Measurements from ENCODE around the gene FASN.

Gene FASN

GRCh38 chr17:82105882-82106687, 8.0 kb upstream of the FASN start:
- Histone ChIP-seq H3K4me1 (ENCODE audit: control insufficient read depth, insufficient read depth, low read length) (peaks cover 6% of the 10 kb centered on the region), H3K36me3 (ENCODE audit: control insufficient read depth, insufficient read depth, low read length) (no peaks in the 10 kb centered on the region), H3K9ac (ENCODE audit: low read depth, low read length) (no peak overlapping the region), H3K27me3 (ENCODE audit: control insufficient read depth, insufficient read depth, low read length) (no peaks in the 10 kb centered on the region), H3K9me3 (ENCODE audit: control insufficient read depth, insufficient read depth, low read length) (no peaks in the 10 kb centered on the region), H3K4me3 (ENCODE audit: low read depth, low read length) (no peak overlapping the region)

GRCh38 chr17:82105417-82105881, 7.4 kb upstream of the FASN start:
- Histone ChIP-seq H3K4me3 (ENCODE audit: low read depth, low read length) (no peak overlapping the region), H3K36me3 (ENCODE audit: control insufficient read depth, insufficient read depth, low read length) (no peaks in the 10 kb centered on the region), H3K9me3 (ENCODE audit: control insufficient read depth, insufficient read depth, low read length) (no peaks in the 10 kb centered on the region), H3K9ac (ENCODE audit: low read depth, low read length) (peak overlapping the region; percentile 12), H3K27me3 (ENCODE audit: control insufficient read depth, insufficient read depth, low read length) (no peaks in the 10 kb centered on the region), H3K4me1 (ENCODE audit: control insufficient read depth, insufficient read depth, low read length) (peaks cover 6% of the 10 kb centered on the region)

GRCh38 chr17:82104797-82105416, 6.9 kb upstream of the FASN start:
- Histone ChIP-seq H3K9me3 (ENCODE audit: control insufficient read depth, insufficient read depth, low read length) (no peaks in the 10 kb centered on the region), H3K27me3 (ENCODE audit: control insufficient read depth, insufficient read depth, low read length) (no peaks in the 10 kb centered on the region), H3K4me3 (ENCODE audit: low read depth, low read length) (no peak overlapping the region), H3K36me3 (ENCODE audit: control insufficient read depth, insufficient read depth, low read length) (no peaks in the 10 kb centered on the region), H3K4me1 (ENCODE audit: control insufficient read depth, insufficient read depth, low read length) (peaks cover 6% of the 10 kb centered on the region), H3K9ac (ENCODE audit: low read depth, low read length) (peak overlapping the region; percentile 12)

- Histone ChIP-seq H3K4me3 (ENCODE audit: low read depth, low read length) (no peak overlapping the region), H3K9ac (ENCODE audit: low read depth, low read length) (peak overlapping the region; percentile 65)
Measured at GRCh38 chr17:82103553-82104451, 5.8 kb upstream of the FASN start.

GRCh38 chr17:82101767-82102679, 4.0 kb upstream of the FASN start:
- no peaks in the 10 kb centered on the region for H3K36me3 ChIP-seq (ENCODE audit: control insufficient read depth, insufficient read depth, low read length)
- no peaks in the 10 kb centered on the region for H3K27me3 ChIP-seq (ENCODE audit: control insufficient read depth, insufficient read depth, low read length)
- peaks cover 6% of the 10 kb centered on the region for H3K4me1 ChIP-seq (ENCODE audit: control insufficient read depth, insufficient read depth, low read length)
- peak overlapping the region; percentile 37 for H3K9ac ChIP-seq (ENCODE audit: low read depth, low read length)
- H3K4me3 ChIP-seq (ENCODE audit: low read depth, low read length) = no peak overlapping the region
- no peaks in the 10 kb centered on the region for H3K9me3 ChIP-seq (ENCODE audit: control insufficient read depth, insufficient read depth, low read length)

More at GRCh38 chr17:82103553-82104451, 5.8 kb upstream of the FASN start:
- Histone ChIP-seq H3K36me3 (ENCODE audit: control insufficient read depth, insufficient read depth, low read length) (no peaks in the 10 kb centered on the region), H3K4me1 (ENCODE audit: control insufficient read depth, insufficient read depth, low read length) (peaks cover 6% of the 10 kb centered on the region), H3K27me3 (ENCODE audit: control insufficient read depth, insufficient read depth, low read length) (no peaks in the 10 kb centered on the region), H3K9me3 (ENCODE audit: control insufficient read depth, insufficient read depth, low read length) (no peaks in the 10 kb centered on the region)

GRCh38 chr17:82101301-82101715, 3.3 kb upstream of the FASN start:
- Histone ChIP-seq H3K4me3 (ENCODE audit: low read depth, low read length) (no peak overlapping the region), H3K9ac (ENCODE audit: low read depth, low read length) (no peak overlapping the region), H3K4me1 (ENCODE audit: control insufficient read depth, insufficient read depth, low read length) (peaks cover 3% of the 10 kb centered on the region), H3K9me3 (ENCODE audit: control insufficient read depth, insufficient read depth, low read length) (no peaks in the 10 kb centered on the region), H3K36me3 (ENCODE audit: control insufficient read depth, insufficient read depth, low read length) (peaks cover under 1% of the 10 kb centered on the region), H3K27me3 (ENCODE audit: control insufficient read depth, insufficient read depth, low read length) (no peaks in the 10 kb centered on the region)

- no peak overlapping the region for H3K4me3 ChIP-seq (ENCODE audit: low read depth, low read length)
- H3K36me3 ChIP-seq (ENCODE audit: control insufficient read depth, insufficient read depth, low read length) = peaks cover 6% of the 10 kb centered on the region
- H3K4me1 ChIP-seq (ENCODE audit: control insufficient read depth, insufficient read depth, low read length) = peaks cover 2% of the 10 kb centered on the region
- no peak overlapping the region for H3K9ac ChIP-seq (ENCODE audit: low read depth, low read length)
- H3K27me3 ChIP-seq (ENCODE audit: control insufficient read depth, insufficient read depth, low read length) = no peaks in the 10 kb centered on the region
- no peaks in the 10 kb centered on the region for H3K9me3 ChIP-seq (ENCODE audit: control insufficient read depth, insufficient read depth, low read length)
Measured at GRCh38 chr17:82100502-82101298, 2.7 kb upstream of the FASN start.

- Histone ChIP-seq H3K9me3 (ENCODE audit: control insufficient read depth, insufficient read depth, low read length) (no peaks in the 10 kb centered on the region), H3K4me3 (ENCODE audit: low read depth, low read length) (peak overlapping the region; percentile 56), H3K9ac (ENCODE audit: low read depth, low read length) (peak overlapping the region; percentile 83), H3K27me3 (ENCODE audit: control insufficient read depth, insufficient read depth, low read length) (no peaks in the 10 kb centered on the region), H3K4me1 (ENCODE audit: control insufficient read depth, insufficient read depth, low read length) (peaks cover 2% of the 10 kb centered on the region), H3K36me3 (ENCODE audit: control insufficient read depth, insufficient read depth, low read length) (peaks cover 18% of the 10 kb centered on the region)
Measured at GRCh38 chr17:82098939-82099763, 1.1 kb upstream of the FASN start.

GRCh38 chr17:82097919-82098168, 192 bp downstream of the FASN start:
- Histone ChIP-seq H3K27me3 (ENCODE audit: control insufficient read depth, insufficient read depth, low read length) (no peaks in the 10 kb centered on the region), H3K9me3 (ENCODE audit: control insufficient read depth, insufficient read depth, low read length) (no peaks in the 10 kb centered on the region), H3K36me3 (ENCODE audit: control insufficient read depth, insufficient read depth, low read length) (peaks cover 31% of the 10 kb centered on the region), H3K4me3 (ENCODE audit: low read depth, low read length) (peak overlapping the region; percentile 51), H3K9ac (ENCODE audit: low read depth, low read length) (peak overlapping the region; percentile 79), H3K4me1 (ENCODE audit: control insufficient read depth, insufficient read depth, low read length) (no peaks in the 10 kb centered on the region)
